ENCODE results near the gene SORCS2. TPM values are rescaled to one million over a fixed set of nuclear protein-coding genes. Genes with fewer than 3 reads are reported as not detected.

Gene SORCS2
- total RNA-seq, 4 donors from 2014 or later, result 0.19 to 0.85 (median 0.66) TPM

- TF ChIP-seq CTCF (IDR thresholded peaks at IDR 0.05; ENCODE audit: low read depth), result no peak
Measured at GRCh38 chr4:7651461-7651921, 459.2 kb downstream of the SORCS2 start.

- no peak for TF ChIP-seq CTCF (IDR thresholded peaks at IDR 0.05; ENCODE audit: low read depth)
Measured at GRCh38 chr4:7652006-7652405, 459.7 kb downstream of the SORCS2 start.

- TF ChIP-seq CTCF (IDR thresholded peaks at IDR 0.05; ENCODE audit: low read depth), result no peak
Measured at GRCh38 chr4:7652451-7652881, 460.1 kb downstream of the SORCS2 start.

- TF ChIP-seq CTCF (IDR thresholded peaks at IDR 0.05; ENCODE audit: low read depth), result no peak
Measured at GRCh38 chr4:7652906-7653305, 460.6 kb downstream of the SORCS2 start.

GRCh38 chr4:7653510-7654369, 461.4 kb downstream of the SORCS2 start:
- no peak for TF ChIP-seq CTCF (IDR thresholded peaks at IDR 0.05; ENCODE audit: low read depth)

GRCh38 chr4:7654550-7655445, 462.5 kb downstream of the SORCS2 start:
- TF ChIP-seq CTCF (IDR thresholded peaks at IDR 0.05; ENCODE audit: low read depth), result no peak
